SK-N-SH treated with all-trans-retinoic acid at 6 μM for 48 hours (cell line): ENCODE data around the gene WDR20.

ENCODE experiments used
- BACH2 ChIP-seq: fragments of 250-450 bp; sonication (Bioruptor Pico); IDR thresholded peaks from 2 replicates; pipeline ENCODE4 v1.9.0; 2021; ENCODE audit warnings: mild to moderate bottlenecking, borderline replicate concordance
- ISL1 ChIP-seq: fragments of 250-450 bp; sonication (Bioruptor Pico); IDR thresholded peaks from 2 replicates; pipeline ENCODE4 v2.1.2; 2022; ENCODE audit warnings: mild to moderate bottlenecking, moderate library complexity
- PATZ1 ChIP-seq: fragments of 250-450 bp; sonication (Bioruptor Pico); IDR thresholded peaks from 2 replicates; pipeline ENCODE4 v1.8.0; 2020; ENCODE audit warnings: mild to moderate bottlenecking, moderate library complexity, borderline replicate concordance
- POU6F1 ChIP-seq: fragments of 250-450 bp; sonication (Bioruptor Pico); IDR thresholded peaks from 2 replicates; pipeline ENCODE4 v1.8.0; 2021; ENCODE audit warnings: low read depth, mild to moderate bottlenecking, moderate library complexity, borderline replicate concordance
- PPARA ChIP-seq: fragments of 250-450 bp; sonication (Bioruptor Pico); IDR thresholded peaks from 2 replicates; pipeline ENCODE4 v1.5.0; 2020; ENCODE audit warnings: mild to moderate bottlenecking, borderline replicate concordance
- RARB ChIP-seq: fragments of 250-450 bp; sonication (Bioruptor Pico); IDR thresholded peaks from 2 replicates; pipeline ENCODE4 v1.8.0; 2021; ENCODE audit warnings: mild to moderate bottlenecking, moderate library complexity
- SNAI2 ChIP-seq: fragments of 250-450 bp; sonication (Bioruptor Pico); IDR thresholded peaks from 2 replicates; pipeline ENCODE4 v1.5.0; 2020; ENCODE audit warnings: mild to moderate bottlenecking, moderate library complexity
- TOX ChIP-seq: fragments of 250-450 bp; sonication (Bioruptor Pico); IDR thresholded peaks from 2 replicates; pipeline ENCODE4 v1.8.0; 2021; ENCODE audit warnings: mild to moderate bottlenecking, moderate library complexity, borderline replicate concordance
- ZC3H10 ChIP-seq: fragments of 250-450 bp; sonication (Bioruptor Pico); IDR thresholded peaks from 2 replicates; pipeline ENCODE4 v1.5.1; 2021; ENCODE audit warnings: mild to moderate bottlenecking, moderate library complexity
- ZFP3 ChIP-seq: fragments of 250-450 bp; sonication (Bioruptor Pico); IDR thresholded peaks from 2 replicates; pipeline ENCODE4 v1.5.0; 2020; ENCODE audit warnings: mild to moderate bottlenecking, moderate library complexity
- ZNF70 ChIP-seq: fragments of 450-650 bp; formaldehyde crosslinking; IDR thresholded peaks from 2 replicates; pipeline ENCODE4 v1.5.0; 2020; ENCODE audit warnings: mild to moderate bottlenecking, moderate library complexity
- ZNF8 ChIP-seq: fragments of 450-650 bp; formaldehyde crosslinking; IDR thresholded peaks from 2 replicates; pipeline ENCODE4 v1.5.0; 2020; ENCODE audit warnings: mild to moderate bottlenecking, moderate library complexity
- TF ChIP-seq, protein P1 (sequence below): fragments of 250-450 bp; sonication (Bioruptor Pico); IDR thresholded peaks from 2 replicates; pipeline ENCODE4 v1.5.1; 2020; ENCODE audit warnings: low read depth, mild to moderate bottlenecking, moderate library complexity

GRCh38 chr14:102177161-102177560, 37.5 kb downstream of the WDR20 start:
- TF ChIP-seq, protein P1, sequence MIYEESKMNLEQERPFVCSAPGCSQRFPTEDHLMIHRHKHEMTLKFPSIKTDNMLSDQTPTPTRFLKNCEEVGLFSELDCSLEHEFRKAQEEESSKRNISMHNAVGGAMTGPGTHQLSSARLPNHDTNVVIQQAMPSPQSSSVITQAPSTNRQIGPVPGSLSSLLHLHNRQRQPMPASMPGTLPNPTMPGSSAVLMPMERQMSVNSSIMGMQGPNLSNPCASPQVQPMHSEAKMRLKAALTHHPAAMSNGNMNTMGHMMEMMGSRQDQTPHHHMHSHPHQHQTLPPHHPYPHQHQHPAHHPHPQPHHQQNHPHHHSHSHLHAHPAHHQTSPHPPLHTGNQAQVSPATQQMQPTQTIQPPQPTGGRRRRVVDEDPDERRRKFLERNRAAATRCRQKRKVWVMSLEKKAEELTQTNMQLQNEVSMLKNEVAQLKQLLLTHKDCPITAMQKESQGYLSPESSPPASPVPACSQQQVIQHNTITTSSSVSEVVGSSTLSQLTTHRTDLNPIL (CRISPR knock-in tag): no peak
- TF ChIP-seq ISL1 (CRISPR knock-in tag) (no peak), TOX (no peak), PATZ1 (no peak), PPARA (CRISPR knock-in tag) (no peak), ZC3H10 (CRISPR knock-in tag) (no peak), BACH2 (CRISPR knock-in tag) (no peak), SNAI2 (CRISPR knock-in tag) (no peak), POU6F1 (CRISPR knock-in tag) (no peak), ZNF70 (no peak), ZNF8 (CRISPR knock-in tag) (no peak), ZFP3 (CRISPR knock-in tag) (no peak), RARB (CRISPR knock-in tag) (no peak)
